Frontal cortex (tissue), 4 donors: ENCODE measurements around the gene MAPRE3. TPM values are rescaled to one million over a fixed set of nuclear protein-coding genes. Genes with fewer than 3 reads are reported as not detected.
"Not testable (repeated sequence)": the region's sequence is repeated elsewhere in the genome, so short reads cannot be mapped to it uniquely, and the experiment has no call there.

Experiments used
- DNase-seq, 2 donors: peaks; one replicate each; pipeline ENCODE4 v3.0.0; 2012; ENCODE audit warnings: low spot score in 2 of 2
- FAIRE-seq: peaks from 2 replicates; lab custom pipeline; 2012; peaks lifted over from hg19 to GRCh38; lab: Jason Lieb, UNC
- total RNA-seq: library from RNA; depleted of rRNA; stranded (reverse); fragments of >200 nt; gene quantifications from one replicate; pipeline ENCODE4 v1.2.3, GENCODE V29; 2014
- donor health status: control.
- donor health status: control.
- donor health status: control.

MAPRE3 gene
- 13.9 TPM for total RNA-seq

- FAIRE-seq (no peak), DNase-seq (peak; percentile 87 to 89)
Observed at GRCh38 chr2:26970244-26970927, at the start of gene MAPRE3. TSS of gene MAPRE3 (plus strand) at chr2:26970637. CDS start at chr2:27022219, 51,582 bp downstream.

DNA sequence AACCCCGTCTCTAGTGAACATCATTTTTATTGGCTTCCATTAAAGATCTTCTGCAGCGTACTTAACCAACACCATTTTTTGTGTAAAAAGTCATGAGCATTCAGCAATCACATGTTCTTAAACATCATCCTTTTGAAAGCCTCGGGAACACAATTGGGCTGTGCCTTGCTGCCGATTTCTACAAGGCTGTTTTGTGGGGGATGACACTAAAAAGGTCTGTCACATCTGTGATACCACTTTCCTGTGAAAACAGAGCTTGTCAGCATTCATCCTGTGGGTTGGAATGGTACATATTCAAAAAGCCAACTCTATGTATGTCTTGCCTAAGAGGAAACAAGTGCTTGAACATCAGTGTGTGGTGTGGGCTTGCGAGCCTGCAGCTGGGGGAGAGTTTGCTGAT is 49.1 kb upstream of the MAPRE3 start:
- FAIRE-seq (no peak), DNase-seq (no peak)

- FAIRE-seq (no peak), DNase-seq (peak; percentile 48 to 85)
Observed at GRCh38 chr2:26922405-26923188, 47.8 kb upstream of the MAPRE3 start.

DNA sequence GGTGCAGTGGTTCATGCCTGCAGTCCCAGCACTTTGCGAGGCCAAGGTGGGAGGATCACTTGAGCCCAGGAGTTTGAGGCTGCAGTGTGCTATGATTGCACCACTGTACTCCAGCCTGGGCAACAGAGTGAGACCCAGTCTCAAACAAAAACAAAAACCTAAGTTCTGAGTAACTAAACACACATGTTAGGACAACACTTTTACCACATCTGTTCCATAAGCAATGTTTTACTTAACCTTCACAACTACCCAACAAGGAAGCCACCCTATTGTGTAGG is 47.3 kb upstream of the MAPRE3 start:
- DNase-seq, FAIRE-seq: not testable (repeated sequence)

GRCh38 chr2:26924731-26925099 is 45.7 kb upstream of the MAPRE3 start:
- DNase-seq, result no peak
- FAIRE-seq, result no peak

- no peak for DNase-seq
- no peak for FAIRE-seq
Observed at GRCh38 chr2:26925100-26925791, 45.2 kb upstream of the MAPRE3 start.

DNA sequence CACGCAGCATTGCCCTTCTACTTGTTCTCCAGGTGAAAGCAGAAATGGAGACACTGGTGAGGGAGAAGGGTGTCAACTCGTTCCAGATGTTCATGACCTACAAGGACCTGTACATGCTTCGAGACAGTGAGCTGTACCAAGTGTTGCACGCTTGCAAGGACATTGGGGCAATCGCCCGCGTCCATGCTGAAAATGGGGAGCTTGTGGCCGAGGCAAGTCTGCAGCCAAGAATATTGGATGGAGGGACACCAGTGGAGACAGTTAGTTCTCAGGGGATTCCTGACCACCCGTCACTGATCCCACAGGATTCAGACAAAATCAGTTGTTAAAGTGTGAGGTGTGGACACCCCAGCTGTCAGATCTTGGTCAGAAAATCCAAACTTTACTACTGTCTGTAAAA is 43.2 kb upstream of the MAPRE3 start:
- FAIRE-seq, result no peak

DNA sequence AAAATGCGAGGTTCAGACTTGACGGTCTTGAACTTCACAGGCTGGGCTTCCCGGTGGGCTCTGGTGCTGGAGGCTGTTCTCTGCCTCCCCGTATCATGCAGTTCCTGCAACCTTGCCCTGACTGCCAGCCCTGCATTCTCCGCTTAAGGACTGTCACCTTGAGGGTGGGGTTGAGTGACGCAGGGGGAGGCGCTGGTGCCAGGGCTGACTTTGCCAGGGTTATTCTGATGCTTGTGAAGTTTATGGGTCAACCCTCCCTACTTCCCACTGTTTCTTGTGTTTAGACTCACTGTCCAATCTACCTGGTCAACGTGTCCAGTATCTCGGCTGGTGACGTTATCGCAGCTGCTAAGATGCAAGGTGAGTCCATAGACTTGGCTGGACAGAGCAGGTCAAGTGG is 37.5 kb upstream of the MAPRE3 start:
- FAIRE-seq (no peak), DNase-seq (no peak)

More for the DNA sequence above, 43.2 kb upstream of the MAPRE3 start:
- DNase-seq, result no peak

DNA sequence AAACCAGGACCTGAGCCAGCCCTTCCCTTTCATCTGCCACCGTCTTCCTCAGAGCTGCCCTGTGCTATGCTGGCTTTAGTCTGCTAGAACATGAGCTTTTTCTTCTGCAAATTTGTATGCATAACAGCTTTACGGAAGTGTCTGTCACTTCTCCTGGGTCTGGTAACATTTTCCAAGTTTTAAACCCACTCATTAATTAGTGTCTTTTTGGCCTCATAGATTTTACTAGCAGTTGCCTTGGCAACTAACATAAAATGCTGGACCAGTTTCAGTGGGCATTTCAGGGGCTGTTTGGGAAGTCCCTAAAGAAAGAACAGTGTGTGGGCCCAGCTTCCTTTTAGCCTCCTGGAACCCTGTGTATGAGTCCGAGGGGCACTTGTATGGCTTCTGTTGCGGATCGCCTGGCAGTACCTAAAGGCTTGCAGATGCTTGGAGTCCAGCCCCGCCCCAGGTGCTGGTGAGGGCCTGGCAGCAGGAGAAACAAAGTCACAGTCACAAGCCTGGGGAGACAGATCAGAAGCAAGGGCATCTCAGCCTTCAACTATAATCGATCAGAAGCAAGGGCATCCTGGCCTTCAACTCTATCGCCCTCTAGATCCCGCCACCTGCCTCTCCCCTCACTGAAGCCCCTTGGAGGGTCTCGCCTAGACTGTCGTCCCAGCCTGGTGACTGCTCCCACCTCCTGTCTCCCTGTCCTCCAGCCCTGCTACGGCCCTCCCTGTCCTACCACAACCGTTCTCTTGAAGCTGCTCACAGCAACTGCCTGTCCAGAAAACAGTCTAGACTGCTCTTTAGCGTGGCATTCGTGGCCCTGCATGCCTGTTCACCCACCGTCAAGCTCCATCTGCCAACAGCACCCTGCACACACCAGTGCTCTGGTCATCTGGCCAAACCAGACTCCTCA is 36.8 kb upstream of the MAPRE3 start:
- no peak for DNase-seq

GRCh38 chr2:26934335-26934724 is 36.1 kb upstream of the MAPRE3 start:
- FAIRE-seq (no peak), DNase-seq (no peak)

More for the DNA sequence above, 36.8 kb upstream of the MAPRE3 start:
- FAIRE-seq, result no peak

GRCh38 chr2:26934985-26935384 is 35.5 kb upstream of the MAPRE3 start:
- DNase-seq, result no peak
- no peak for FAIRE-seq

DNA sequence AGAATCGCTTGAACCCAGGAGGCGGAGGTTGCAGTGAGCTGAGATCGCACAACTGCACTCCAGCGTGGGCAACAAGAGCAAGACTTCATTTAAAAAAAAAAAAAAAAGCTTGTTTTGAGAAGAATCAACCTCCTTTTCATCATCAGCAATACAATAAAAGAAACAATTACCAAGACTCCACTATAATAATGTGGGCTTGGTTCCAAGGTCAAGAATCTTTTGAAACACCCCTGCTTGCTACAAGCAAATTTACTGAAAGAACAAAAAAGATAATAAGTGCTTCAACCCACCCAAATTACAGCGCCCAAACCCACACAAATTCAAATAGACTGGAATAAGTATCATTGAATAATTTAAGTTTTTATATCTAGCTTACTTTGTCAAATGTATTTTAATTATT is 33.6 kb upstream of the MAPRE3 start:
- no peak for DNase-seq

GRCh38 chr2:26938399-26939118 is 31.9 kb upstream of the MAPRE3 start:
- no peak for DNase-seq
- FAIRE-seq, result no peak

More for the DNA sequence above, 33.6 kb upstream of the MAPRE3 start:
- FAIRE-seq, result no peak

DNA sequence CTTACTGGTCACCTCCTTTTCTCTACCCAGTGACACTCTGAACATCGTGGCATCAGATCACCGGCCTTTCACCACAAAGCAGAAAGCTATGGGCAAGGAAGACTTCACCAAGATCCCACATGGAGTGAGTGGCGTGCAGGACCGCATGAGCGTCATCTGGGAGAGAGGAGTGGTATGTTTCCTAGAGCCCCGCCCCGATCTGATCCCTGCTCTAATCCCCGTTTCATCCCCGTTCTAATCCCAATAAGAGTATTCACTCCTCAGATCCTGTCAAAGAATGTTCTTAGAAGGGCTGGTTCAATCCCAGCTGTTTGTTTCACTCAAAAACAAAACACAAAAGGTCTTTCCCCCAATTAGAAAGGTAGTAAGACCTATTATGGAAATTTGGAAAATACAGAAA is 30.4 kb upstream of the MAPRE3 start:
- FAIRE-seq (no peak), DNase-seq (no peak)

- FAIRE-seq (no peak), DNase-seq (no peak)
Observed at GRCh38 chr2:26941486-26941885, 29.0 kb upstream of the MAPRE3 start.

- DNase-seq (peak; percentile 67 to 84), FAIRE-seq (no peak)
Observed at GRCh38 chr2:26942543-26943295, 27.7 kb upstream of the MAPRE3 start.

DNA sequence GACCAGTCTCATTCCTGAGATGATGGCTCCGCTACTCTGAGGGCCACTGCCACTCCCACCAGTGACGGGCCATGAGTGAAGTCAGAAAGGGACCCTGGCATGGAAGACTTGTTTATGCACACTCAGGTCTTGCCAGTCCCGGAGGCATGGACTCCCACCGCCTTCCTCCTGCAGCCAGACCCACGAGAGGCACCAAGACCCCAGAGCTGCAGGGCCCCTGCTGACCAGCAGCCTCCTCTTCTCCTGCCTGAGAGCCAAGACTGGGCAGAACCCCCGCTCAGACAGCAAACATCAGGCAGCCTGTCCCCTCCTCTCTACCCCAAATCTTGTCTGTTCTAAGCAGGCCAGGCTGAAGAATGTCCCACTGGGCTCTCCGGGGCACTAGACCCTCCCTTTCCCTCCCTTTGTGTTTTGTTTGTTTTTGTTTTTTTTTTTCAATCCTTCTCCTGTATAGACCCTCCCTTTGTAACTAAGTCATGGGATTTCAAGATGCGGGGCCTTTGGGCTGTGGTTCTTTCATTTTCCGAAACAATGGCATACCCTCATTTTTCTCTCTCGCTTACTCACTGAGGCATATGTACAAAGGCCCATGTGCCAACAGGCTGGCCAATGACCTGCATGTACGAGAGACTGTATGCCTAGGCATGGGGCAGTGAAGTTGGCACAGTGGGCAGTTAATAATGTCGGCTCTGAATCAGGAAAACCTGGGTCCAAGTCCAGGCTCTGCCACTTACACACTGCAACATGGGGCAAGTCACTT is 24.3 kb upstream of the MAPRE3 start:
- FAIRE-seq (no peak), DNase-seq (no peak)
